HCT116 (cell line): ENCODE data around the gene EVL. TPM values are rescaled to one million over a fixed set of nuclear protein-coding genes. Genes with fewer than 3 reads are reported as not detected.

Experiments used
- ATAC-seq: fragments of 200-7000 bp; cut with Tn5 transposase; 2 replicates; pipeline ENCODE4 v1.9.1; 2020; ENCODE audit warnings: mild to moderate bottlenecking, moderate library complexity
- BruUV-seq: library from RNA; stranded (reverse); fragments of 400-500 nt; replicated peaks from 2 replicates; lab custom pipeline; 2021; lab: Mats Ljungman, UMichigan
- CTCF ChIA-PET: fragments of 300-600 bp; sonication (Branson Sonifier 250); formaldehyde crosslinking; loops from one replicate; lab custom pipeline; 2021; ENCODE audit warnings: antibody characterized with exemption; lab: Charles Lee
- POLR2A ChIA-PET: fragments of 300-600, 350-600 bp; sonication (Branson Sonifier 250); formaldehyde crosslinking; loops from one replicate; lab custom pipeline; 2021; ENCODE audit warnings: antibody characterized with exemption; lab: Charles Lee
- RAD21 ChIA-PET, 2 experiments: fragments of 300-600 bp; sonication (Branson Sonifier 250); formaldehyde crosslinking; loops; one replicate each; lab custom pipeline; 2023; ENCODE audit warnings: low total read pairs in 2 of 2; ENCODE audit not compliant: uncharacterized antibody in 2 of 2, unreplicated experiment in 2 of 2, low non-redundant PET in 1 of 2; lab: Charles Lee
- DNase-seq: peaks from one replicate; pipeline ENCODE4 v3.0.0-alpha.2; 2010; ENCODE audit warnings: low read depth, low spot score
- H2AFZ ChIP-seq: fragments of 200-600 bp; shearing (Covaris generic), sonication (generic); 2 replicates; pipeline ENCODE4 v1.6.1; 2017; ENCODE audit warnings: low read depth, mixed run types, mixed read lengths, antibody characterized with exemption, low read length; ENCODE audit not compliant: poor library complexity, severe bottlenecking
- H3K27ac ChIP-seq: 2 replicates; pipeline ENCODE4 v1.5.1; 2012; ENCODE audit warnings: low read depth, low read length
- H3K27me3 ChIP-seq: fragments of 200-600 bp; sonication (generic); 2 replicates; pipeline ENCODE4 v1.6.1; 2016; ENCODE audit warnings: mixed run types, low read length, mixed read lengths; ENCODE audit not compliant: insufficient read depth
- H3K36me3 ChIP-seq, 2 experiments: fragments of 200-500 bp in 1 of 2; fragments of 200-600 bp in 1 of 2; sonication (Bioruptor generic) in 1 of 2; sonication (generic) in 1 of 2; 2 replicates each; pipeline versions ENCODE4 v1.5.1 to v1.6.1; 2014 to 2016; ENCODE audit warnings: low read length in 2 of 2, inconsistent platforms in 1 of 2, mixed read lengths in 1 of 2, mixed run types in 1 of 2; ENCODE audit not compliant: insufficient read depth in 2 of 2, control insufficient read depth in 1 of 2
- H3K4me1 ChIP-seq, 2 experiments: fragments of 200-600 bp in 1 of 2; sonication (generic) in 1 of 2; 2 replicates each; pipeline versions ENCODE4 v1.5.1 to v1.6.1; 2012 to 2017; ENCODE audit warnings: low read length in 2 of 2, inconsistent platforms in 1 of 2, mild to moderate bottlenecking in 1 of 2, mixed read lengths in 1 of 2, mixed run types in 1 of 2, moderate library complexity in 1 of 2; ENCODE audit not compliant: insufficient read depth in 2 of 2, control insufficient read depth in 1 of 2
- H3K4me2 ChIP-seq: fragments of 200-600 bp; sonication (generic); 2 replicates; pipeline ENCODE4 v1.6.1; 2017; ENCODE audit warnings: mixed run types, low read length, mixed read lengths
- H3K4me3 ChIP-seq, 2 experiments: fragments of 200-600 bp in 1 of 2; sonication (generic) in 1 of 2; replicated peaks in 1 of 2; 2 replicates each; pipeline ENCODE4 v1.5.1; 2011 to 2016; ENCODE audit warnings: low read length in 2 of 2, control low read depth in 1 of 2, low read depth in 1 of 2, mild to moderate bottlenecking in 1 of 2, mixed read lengths in 1 of 2, mixed run types in 1 of 2
- H3K79me2 ChIP-seq: fragments of 200-600 bp; sonication (generic); 2 replicates; pipeline ENCODE4 v1.6.1; 2017; ENCODE audit warnings: mild to moderate bottlenecking, mixed run types, low read length, moderate library complexity, mixed read lengths; ENCODE audit not compliant: insufficient read depth
- H3K9ac ChIP-seq: fragments of 200-600 bp; sonication (generic); 2 replicates; pipeline ENCODE4 v1.6.1; 2016; ENCODE audit warnings: low read length, mixed read lengths
- H3K9me2 ChIP-seq: fragments of 200-600 bp; sonication (generic), shearing (Covaris generic); 2 replicates; pipeline ENCODE4 v1.6.1; 2017; ENCODE audit warnings: mixed run types, mild to moderate bottlenecking, moderate library complexity; ENCODE audit not compliant: insufficient read depth
- H3K9me3 ChIP-seq, 2 experiments: fragments of 200-500 bp in 1 of 2; fragments of 200-600 bp in 1 of 2; sonication (Bioruptor generic) in 1 of 2; sonication (generic) in 1 of 2; 2 replicates each; pipeline ENCODE4 v1.6.1; 2014 to 2017; ENCODE audit warnings: low read length in 2 of 2, mixed read lengths in 2 of 2, inconsistent platforms in 1 of 2, low read depth in 1 of 2, mild to moderate bottlenecking in 1 of 2, mixed run types in 1 of 2, moderate library complexity in 1 of 2; ENCODE audit not compliant: control insufficient read depth in 1 of 2, insufficient read depth in 1 of 2
- H4K20me1 ChIP-seq: fragments of 200-600 bp; sonication (generic), shearing (Covaris generic); 2 replicates; pipeline ENCODE4 v1.6.1; 2017; ENCODE audit warnings: mixed run types, mild to moderate bottlenecking, moderate library complexity; ENCODE audit not compliant: insufficient read depth
- ATF3 ChIP-seq: IDR thresholded peaks from 2 replicates; pipeline ENCODE4 v1.6.1; 2012
- EGR1 ChIP-seq: IDR thresholded peaks from 2 replicates; pipeline ENCODE4 v1.6.1; 2012; ENCODE audit warnings: low read depth
- EZH2phosphoT487 ChIP-seq: fragments of 200-600 bp; IDR thresholded peaks from 2 replicates; pipeline ENCODE4 v1.6.1; 2018; ENCODE audit warnings: antibody characterized with exemption, borderline replicate concordance
- JUND ChIP-seq: IDR thresholded peaks from 2 replicates; pipeline ENCODE4 v1.6.1; 2012
- POLR2A ChIP-seq: IDR thresholded peaks from 2 replicates; pipeline ENCODE4 v1.7.0; 2011; ENCODE audit warnings: borderline replicate concordance; ENCODE audit not compliant: insufficient read depth, insufficient read length; ENCODE audit errors: extremely low read depth
- YY1 ChIP-seq: IDR thresholded peaks from 2 replicates; pipeline ENCODE4 v1.6.1; 2011; ENCODE audit warnings: low read length, low read depth, moderate library complexity, mild to moderate bottlenecking; ENCODE audit not compliant: insufficient replicate concordance; ENCODE audit errors: extremely low read depth
- ZNF274 ChIP-seq: fragments of 200-500 bp; sonication (Bioruptor generic); IDR thresholded peaks from 2 replicates; pipeline ENCODE4 v1.6.1; 2014; ENCODE audit warnings: mild to moderate bottlenecking, low read depth, low read length, inconsistent platforms
- intact Hi-C: fragments of 100-400 bp; cut with micrococcal nuclease; formaldehyde crosslinking; loops from 2 replicates; pipeline ENCODE4 v1.10.0; 2022
- total RNA-seq: library from RNA; stranded (reverse); gene quantifications from one replicate; pipeline ENCODE4 v1.2.1, GENCODE V29; 2021; ENCODE audit not compliant: unreplicated experiment
- TF ChIP-seq, protein P1 (sequence below), 3 experiments: fragments of 200-600 bp in 1 of 3; sonication (generic) in 1 of 3; IDR thresholded peaks in 2 of 3; conservative IDR thresholded peaks in 1 of 3; 2 replicates each; pipeline ENCODE4 v1.5.1; 2012 to 2017; ENCODE audit warnings: low read depth in 2 of 3, low read length in 2 of 3, antibody characterized with exemption in 1 of 3, borderline replicate concordance in 1 of 3, control low read depth in 1 of 3, mild to moderate bottlenecking in 1 of 3, mixed read lengths in 1 of 3, mixed run types in 1 of 3, moderate library complexity in 1 of 3; ENCODE audit not compliant: insufficient read depth in 1 of 3

Gene EVL
- total RNA-seq, 1 experiment from 2014 or later, result 19.9 TPM

DNA sequence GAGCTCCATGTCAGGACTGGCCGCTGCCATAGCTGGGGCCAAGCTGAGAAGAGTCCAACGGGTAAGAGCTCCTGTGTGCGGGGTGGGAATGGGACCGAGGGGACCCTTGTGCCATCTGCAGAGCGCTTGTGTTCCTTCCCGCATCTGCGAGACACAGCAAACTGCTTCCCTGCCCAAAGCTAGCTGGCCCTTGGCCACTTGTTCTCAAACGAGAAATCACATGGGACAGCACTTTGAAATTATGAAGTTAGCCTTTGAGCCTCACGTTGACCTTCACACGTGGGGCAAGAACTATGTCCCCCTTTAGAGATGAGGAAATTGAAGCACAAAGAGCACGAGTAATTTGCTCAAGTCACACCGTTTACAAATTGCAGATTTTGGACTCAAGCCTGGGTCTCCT is 63.5 kb downstream of the EVL start:
- CTCF ChIA-PET, result interaction anchor here (0.9 kb wide), 1 partner anchor 64 kb away, joined by 3 read pairs; no protein-coding TSS in a partner anchor
- intact Hi-C loops, result no loop called here

More for the DNA sequence above, 63.5 kb downstream of the EVL start:
- TF ChIP-seq YY1, result no peak
- TF ChIP-seq, protein P1, sequence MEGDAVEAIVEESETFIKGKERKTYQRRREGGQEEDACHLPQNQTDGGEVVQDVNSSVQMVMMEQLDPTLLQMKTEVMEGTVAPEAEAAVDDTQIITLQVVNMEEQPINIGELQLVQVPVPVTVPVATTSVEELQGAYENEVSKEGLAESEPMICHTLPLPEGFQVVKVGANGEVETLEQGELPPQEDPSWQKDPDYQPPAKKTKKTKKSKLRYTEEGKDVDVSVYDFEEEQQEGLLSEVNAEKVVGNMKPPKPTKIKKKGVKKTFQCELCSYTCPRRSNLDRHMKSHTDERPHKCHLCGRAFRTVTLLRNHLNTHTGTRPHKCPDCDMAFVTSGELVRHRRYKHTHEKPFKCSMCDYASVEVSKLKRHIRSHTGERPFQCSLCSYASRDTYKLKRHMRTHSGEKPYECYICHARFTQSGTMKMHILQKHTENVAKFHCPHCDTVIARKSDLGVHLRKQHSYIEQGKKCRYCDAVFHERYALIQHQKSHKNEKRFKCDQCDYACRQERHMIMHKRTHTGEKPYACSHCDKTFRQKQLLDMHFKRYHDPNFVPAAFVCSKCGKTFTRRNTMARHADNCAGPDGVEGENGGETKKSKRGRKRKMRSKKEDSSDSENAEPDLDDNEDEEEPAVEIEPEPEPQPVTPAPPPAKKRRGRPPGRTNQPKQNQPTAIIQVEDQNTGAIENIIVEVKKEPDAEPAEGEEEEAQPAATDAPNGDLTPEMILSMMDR (IDR thresholded peaks at IDR 0.05 in 2 of 3, conservative IDR thresholded peaks at IDR 0.05 in 1 of 3; ENCODE audit: borderline replicate concordance in 1 of 3, insufficient read depth in 1 of 3, low read depth in 2 of 3, low read length in 2 of 3), result no peak
- TF ChIP-seq ZNF274, result no peak
- TF ChIP-seq EZH2phosphoT487, result no peak
- TF ChIP-seq EGR1, result no peak
- TF ChIP-seq JUND, result no peak
- no peak for TF ChIP-seq POLR2A
- no peak for TF ChIP-seq ATF3
- Histone ChIP-seq H3K27ac (no peak overlapping the region), H3K4me3 (no peak overlapping the region), H2AFZ (no peak overlapping the region), H3K79me2 (no peaks in the 10 kb centered on the region), H3K36me3 (no peaks in the 10 kb centered on the region), H3K4me2 (no peak overlapping the region), H4K20me1 (no peaks in the 10 kb centered on the region), H3K9me3 (no peaks in the 10 kb centered on the region), H3K9me2 (no peaks in the 10 kb centered on the region), H3K27me3 (no peaks in the 10 kb centered on the region), H3K9ac (no peak overlapping the region), H3K4me1 (peaks cover 0 to 12% of the 10 kb centered on the region in 2 experiments; a peak in 2 of 4 replicates)
- no peak for DNase-seq
- POLR2A ChIA-PET, result no interaction called here
- ATAC-seq, result no peak
- RAD21 ChIA-PET, result no interaction called here
- BruUV-seq, result no TSS peak
